Measurements from ENCODE around the gene MMEL1. TPM values are rescaled to one million over a fixed set of nuclear protein-coding genes. Genes with fewer than 3 reads are reported as not detected.

MMEL1 gene
- total RNA-seq, 1 experiment from 2014 or later: 4.9 TPM

DNA sequence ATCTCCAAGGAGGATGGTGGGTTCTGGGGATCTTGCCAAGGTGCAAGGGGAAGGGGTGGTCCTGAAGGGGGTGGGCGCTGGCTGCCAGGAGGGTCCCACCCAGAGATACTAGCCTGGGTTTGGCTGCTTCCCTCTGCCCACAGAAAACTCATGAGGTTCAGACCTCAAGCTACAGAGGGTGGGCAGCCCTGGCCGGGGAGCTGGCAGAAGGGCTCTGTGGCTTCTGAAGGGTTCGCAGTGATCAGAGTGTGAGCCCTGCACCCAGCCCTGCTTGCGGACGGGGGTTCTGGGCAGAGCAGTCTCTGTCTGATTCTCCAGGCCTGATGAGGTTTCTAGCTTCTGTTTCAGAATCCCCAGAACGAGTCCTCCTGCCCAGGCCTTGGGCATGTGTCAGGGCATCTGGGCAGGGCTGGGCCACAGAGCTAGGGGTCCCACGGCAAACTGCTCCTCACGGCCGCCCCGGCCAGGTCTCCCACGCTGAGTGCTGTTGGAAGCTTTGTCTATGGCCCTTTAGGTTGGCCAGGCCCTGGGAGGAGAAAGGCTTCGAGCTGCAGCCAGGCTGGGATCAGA, 635 bp upstream of the MMEL1 start:
- Histone ChIP-seq H3K36me3 (ENCODE audit: low read depth) (no peaks in the 10 kb centered on the region), H3K4me3 (no peak overlapping the region), H3K27me3 (ENCODE audit: insufficient read depth, low read depth) (peaks cover 40% of the 10 kb centered on the region), H3K79me2 (ENCODE audit: low read depth) (no peaks in the 10 kb centered on the region), H3K27ac (no peak overlapping the region), H3K9me3 (ENCODE audit: insufficient read depth, low read depth) (0 out of 2 replicates have a peak, but pooled peaks cover 5% of the 10 kb centered on the region), H3K4me2 (no peak overlapping the region), H3K4me1 (replicated peaks; ENCODE audit: insufficient read depth) (no peaks in the 10 kb centered on the region), H2AFZ (no peak overlapping the region), H3K9me2 (ENCODE audit: insufficient read depth) (no peaks in the 10 kb centered on the region), H4K20me1 (ENCODE audit: insufficient read depth) (no peaks in the 10 kb centered on the region), H3F3A (ENCODE audit: insufficient read depth, low read depth) (peaks cover 11% of the 10 kb centered on the region; the same call in 1 of the 2 replicates)
- no peak for TF ChIP-seq EZH2 (IDR thresholded peaks at IDR 0.05; ENCODE audit: low read depth)
- TF ChIP-seq CTCF (conservative IDR thresholded peaks at IDR 0.05): no peak
- ChIA-PET CTCF (interaction anchor here (0.6 kb wide), 1 partner anchor 793 kb away, joined by 8 read pairs; no protein-coding TSS in a partner anchor), POLR2A (ENCODE audit: unreplicated experiment) (no interaction called here)
- DNase-seq: no peak
- BruUV-seq (replicated peaks): no TSS peak
- intact Hi-C loops (cut with micrococcal nuclease; ENCODE audit: unreplicated experiment): no loop called here

DNA sequence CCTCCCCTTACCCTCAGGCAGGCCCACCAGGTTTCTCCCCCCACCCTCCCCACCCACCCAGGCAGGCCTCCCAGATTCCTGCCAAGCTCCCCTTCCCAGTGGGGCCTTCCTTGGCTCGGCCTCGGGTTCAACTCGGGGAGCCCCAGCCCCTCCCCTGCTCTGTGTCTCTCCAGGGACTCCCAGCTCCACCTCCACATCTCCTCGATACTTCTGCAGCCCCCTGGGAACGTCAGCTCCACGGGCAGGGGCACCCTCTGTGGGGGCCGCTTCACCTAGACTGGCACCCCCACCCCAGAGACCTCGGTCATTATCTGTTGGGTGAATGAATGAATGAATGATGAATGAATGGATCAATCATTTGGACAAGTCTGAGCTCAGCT, 775 bp downstream of the MMEL1 start:
- CTCF ChIA-PET: no interaction called here

More for the DNA sequence above, 775 bp downstream of the MMEL1 start:
- BruUV-seq (replicated peaks): no TSS peak
- intact Hi-C loops (cut with micrococcal nuclease; ENCODE audit: unreplicated experiment): no loop called here
- no peaks in the 10 kb centered on the region for H3K79me2 ChIP-seq (ENCODE audit: low read depth)
- TF ChIP-seq EZH2 (IDR thresholded peaks at IDR 0.05; ENCODE audit: low read depth) (no peak), CTCF (conservative IDR thresholded peaks at IDR 0.05) (no peak)
- H3K27ac ChIP-seq: no peak overlapping the region
- H4K20me1 ChIP-seq (ENCODE audit: insufficient read depth): no peaks in the 10 kb centered on the region
- H3K4me2 ChIP-seq: no peak overlapping the region
- no peaks in the 10 kb centered on the region for H3K4me1 ChIP-seq (replicated peaks; ENCODE audit: insufficient read depth)
- DNase-seq: no peak
- H3K9me2 ChIP-seq (ENCODE audit: insufficient read depth): no peaks in the 10 kb centered on the region
- no peaks in the 10 kb centered on the region for H3K36me3 ChIP-seq (ENCODE audit: low read depth)
- H2AFZ ChIP-seq: no peak overlapping the region
- H3K27me3 ChIP-seq (ENCODE audit: insufficient read depth, low read depth): peaks cover 54% of the 10 kb centered on the region
- peaks cover 11% of the 10 kb centered on the region; the same call in 1 of the 2 replicates for H3F3A ChIP-seq (ENCODE audit: insufficient read depth, low read depth)
- H3K4me3 ChIP-seq: no peak overlapping the region
- H3K9me3 ChIP-seq (ENCODE audit: insufficient read depth, low read depth): 0 out of 2 replicates have a peak, but pooled peaks cover 5% of the 10 kb centered on the region
- POLR2A ChIA-PET (ENCODE audit: unreplicated experiment): no interaction called here

All from PC-9 (cell line).